ENCODE results near the gene PARVA. TPM values are rescaled to one million over a fixed set of nuclear protein-coding genes. Genes with fewer than 3 reads are reported as not detected.

PARVA gene
- total RNA-seq, 1 experiment from 2014 or later: 18.1 TPM

- Histone ChIP-seq H3K23ac (ENCODE audit: insufficient read length, low read depth, low read length) (no peak overlapping the region), H3K79me1 (ENCODE audit: insufficient read depth, low read depth, low read length, poor library complexity, severe bottlenecking) (no peaks in the 10 kb centered on the region), H3K14ac (ENCODE audit: insufficient read depth, low read length) (no peak overlapping the region), H3K18ac (ENCODE audit: insufficient read length, low read depth, low read length) (no peak overlapping the region), H3K9ac (ENCODE audit: extremely low read depth, insufficient read length, low read length) (no peak overlapping the region), H4K20me1 (ENCODE audit: control insufficient read depth, insufficient read depth, insufficient read length) (no peaks in the 10 kb centered on the region), H3K4me1 (ENCODE audit: insufficient read depth, low read length) (no peaks in the 10 kb centered on the region), H3K79me2 (ENCODE audit: insufficient read depth, low read length) (no peaks in the 10 kb centered on the region), H2BK120ac (ENCODE audit: low read depth, low read length, poor library complexity, severe bottlenecking) (no peak overlapping the region), H3K4me2 (ENCODE audit: insufficient read depth, insufficient read length, low read length) (no peak overlapping the region), H2AFZ (ENCODE audit: low read length) (no peak overlapping the region), H3K23me2 (ENCODE audit: insufficient read length, low read depth, low read length, poor library complexity, severe bottlenecking) (no peaks in the 10 kb centered on the region), H4K91ac (ENCODE audit: insufficient read length, low read depth, low read length) (no peak overlapping the region), H3T11ph (ENCODE audit: low read length) (no peak overlapping the region), H2BK20ac (ENCODE audit: low read depth, low read length, poor library complexity, severe bottlenecking) (no peak overlapping the region), H2BK15ac (ENCODE audit: low read depth, low read length) (no peak overlapping the region), H4K5ac (ENCODE audit: insufficient read length, low read depth, low read length) (no peak overlapping the region), H4K8ac (replicated peaks; ENCODE audit: insufficient read length, low read depth, low read length) (no peak overlapping the region), H3K27me3 (ENCODE audit: insufficient read depth, low read length) (no peaks in the 10 kb centered on the region), H3K56ac (ENCODE audit: insufficient read length, low read depth, low read length) (no peak overlapping the region), H2BK5ac (ENCODE audit: insufficient read length, low read length) (no peak overlapping the region), H2BK12ac (ENCODE audit: insufficient read length, low read depth, low read length) (no peak overlapping the region), H2AK5ac (ENCODE audit: insufficient read length, low read length) (no peak overlapping the region), H3K27ac (ENCODE audit: insufficient read length, low read depth, low read length) (no peak overlapping the region), H3K4ac (ENCODE audit: low read depth, low read length) (no peak overlapping the region), H3K9me3 (ENCODE audit: control insufficient read depth, low read depth, low read length) (no peaks in the 10 kb centered on the region)
- Mint-ChIP-seq H3K27me3 (ENCODE audit: low read depth) (peaks cover 10% of the 10 kb centered on the region), H3K9me3 (no peaks in the 10 kb centered on the region), H3K27ac (no peak overlapping the region), H3K4me1 (no peaks in the 10 kb centered on the region), H3K4me3 (no peak overlapping the region), H3K36me3 (ENCODE audit: insufficient read depth in 1 of 3, low read depth in 3 of 3) (no peaks in the 10 kb centered on the region)
- DNase-seq: no peak
- no peak for TF ChIP-seq CTCF (conservative IDR thresholded peaks at IDR 0.05)
- WGBS (ENCODE audit: extremely low coverage, insufficient read length, low lambda C conversion rate): no CpG with 5 or more reads among the region's 2 CpGs
These were observed 157.2 kb downstream of the PARVA start for GRCh38 chr11:12534549-12534948.
